Measurements from ENCODE around the gene MRFAP1L1. TPM values are rescaled to one million over a fixed set of nuclear protein-coding genes. Genes with fewer than 3 reads are reported as not detected.
A peak's percentile ranks its signal among the peaks of the same experiment; 100 is the strongest.

MRFAP1L1 gene
- total RNA-seq, 1 experiment from 2014 or later = 57.7 TPM

GRCh38 chr4:6693231-6694176, 16.2 kb downstream of the MRFAP1L1 start, which contains the start of gene S100P:
Gene S100P (plus strand): TSS chr4:6693878. CDS start chr4:6693933, 55 bp downstream.
- Histone ChIP-seq H3K4me1 (ENCODE audit: insufficient read depth, low read length) (no peaks in the 10 kb centered on the region; the same call in 1 of the 2 replicates), H3K27ac (ENCODE audit: insufficient read length, low read depth, low read length) (no peak within 1 kb of the TSS), H2BK5ac (ENCODE audit: insufficient read length, low read length) (no peak within 1 kb of the TSS), H3K79me2 (ENCODE audit: insufficient read depth, low read length) (no peaks in the 10 kb centered on the region), H3K56ac (ENCODE audit: insufficient read length, low read depth, low read length) (no peak within 1 kb of the TSS), H3K14ac (ENCODE audit: insufficient read depth, low read length) (no peak within 1 kb of the TSS; the same call in 1 of the 2 replicates), H3K18ac (ENCODE audit: insufficient read length, low read depth, low read length) (no peak within 1 kb of the TSS), H3K79me1 (ENCODE audit: insufficient read depth, low read depth, low read length, poor library complexity, severe bottlenecking) (no peaks in the 10 kb centered on the region), H4K8ac (replicated peaks; ENCODE audit: insufficient read length, low read depth, low read length) (no peak within 1 kb of the TSS), H3K23ac (ENCODE audit: insufficient read length, low read depth, low read length) (no peak within 1 kb of the TSS), H3K27me3 (ENCODE audit: insufficient read depth, low read length) (no peaks in the 10 kb centered on the region), H3T11ph (ENCODE audit: low read length) (no peak within 1 kb of the TSS), H4K91ac (ENCODE audit: insufficient read length, low read depth, low read length) (no peak within 1 kb of the TSS), H3K4me2 (ENCODE audit: insufficient read depth, insufficient read length, low read length) (no peak within 1 kb of the TSS), H2BK12ac (ENCODE audit: insufficient read length, low read depth, low read length) (no peak within 1 kb of the TSS), H3K9ac (ENCODE audit: extremely low read depth, insufficient read length, low read length) (no peak within 1 kb of the TSS), H4K5ac (ENCODE audit: insufficient read length, low read depth, low read length) (no peak within 1 kb of the TSS), H2BK15ac (ENCODE audit: low read depth, low read length) (no peak within 1 kb of the TSS), H4K20me1 (ENCODE audit: control insufficient read depth, insufficient read depth, insufficient read length) (no peaks in the 10 kb centered on the region), H3K4ac (ENCODE audit: low read depth, low read length) (no peak within 1 kb of the TSS), H3K23me2 (ENCODE audit: insufficient read length, low read depth, low read length, poor library complexity, severe bottlenecking) (no peaks in the 10 kb centered on the region), H2BK120ac (ENCODE audit: low read depth, low read length, poor library complexity, severe bottlenecking) (no peak within 1 kb of the TSS), H2AK5ac (ENCODE audit: insufficient read length, low read length) (no peak within 1 kb of the TSS), H3K9me3 (ENCODE audit: control insufficient read depth, low read depth, low read length) (no peaks in the 10 kb centered on the region), H2BK20ac (ENCODE audit: low read depth, low read length, poor library complexity, severe bottlenecking) (no peak within 1 kb of the TSS), H2AFZ (ENCODE audit: low read length) (no peak within 1 kb of the TSS)
- H3K27ac Mint-ChIP-seq = peak within 1 kb of the TSS in 2 of 3 experiments; percentile 13 to 79; a peak in 1 of 7 replicates
- H3K9me3 Mint-ChIP-seq = no peaks in the 10 kb centered on the region
- TF ChIP-seq, protein P1, sequence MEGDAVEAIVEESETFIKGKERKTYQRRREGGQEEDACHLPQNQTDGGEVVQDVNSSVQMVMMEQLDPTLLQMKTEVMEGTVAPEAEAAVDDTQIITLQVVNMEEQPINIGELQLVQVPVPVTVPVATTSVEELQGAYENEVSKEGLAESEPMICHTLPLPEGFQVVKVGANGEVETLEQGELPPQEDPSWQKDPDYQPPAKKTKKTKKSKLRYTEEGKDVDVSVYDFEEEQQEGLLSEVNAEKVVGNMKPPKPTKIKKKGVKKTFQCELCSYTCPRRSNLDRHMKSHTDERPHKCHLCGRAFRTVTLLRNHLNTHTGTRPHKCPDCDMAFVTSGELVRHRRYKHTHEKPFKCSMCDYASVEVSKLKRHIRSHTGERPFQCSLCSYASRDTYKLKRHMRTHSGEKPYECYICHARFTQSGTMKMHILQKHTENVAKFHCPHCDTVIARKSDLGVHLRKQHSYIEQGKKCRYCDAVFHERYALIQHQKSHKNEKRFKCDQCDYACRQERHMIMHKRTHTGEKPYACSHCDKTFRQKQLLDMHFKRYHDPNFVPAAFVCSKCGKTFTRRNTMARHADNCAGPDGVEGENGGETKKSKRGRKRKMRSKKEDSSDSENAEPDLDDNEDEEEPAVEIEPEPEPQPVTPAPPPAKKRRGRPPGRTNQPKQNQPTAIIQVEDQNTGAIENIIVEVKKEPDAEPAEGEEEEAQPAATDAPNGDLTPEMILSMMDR (conservative IDR thresholded peaks at IDR 0.05) = no peak
- no peak for DNase-seq
- H3K4me3 Mint-ChIP-seq = no peak within 1 kb of the TSS; a peak in 1 of 5 replicates
- H3K36me3 Mint-ChIP-seq (ENCODE audit: insufficient read depth in 1 of 3, low read depth in 3 of 3) = no peaks in the 10 kb centered on the region; a peak in 1 of 7 replicates
- peaks cover 1% of the 10 kb centered on the region; the same call in 1 of the 2 replicates for H3K27me3 Mint-ChIP-seq (ENCODE audit: low read depth)
- H3K4me1 Mint-ChIP-seq = peaks cover 11 to 32% of the 10 kb centered on the region in 2 experiments
- no CpG with 5 or more reads among the region's 29 CpGs for WGBS (ENCODE audit: extremely low coverage, insufficient read length, low lambda C conversion rate)
